ENCODE results near the gene CISD1. TPM values are rescaled to one million over a fixed set of nuclear protein-coding genes. Genes with fewer than 3 reads are reported as not detected.
"Not testable (repeated sequence)": the region's sequence is repeated elsewhere in the genome, so short reads cannot be mapped to it uniquely, and the experiment has no call there.

The CISD1 gene
- total and polyA plus RNA-seq, 2 experiments from 2014 or later = 37.8 to 95.9 TPM

DNA sequence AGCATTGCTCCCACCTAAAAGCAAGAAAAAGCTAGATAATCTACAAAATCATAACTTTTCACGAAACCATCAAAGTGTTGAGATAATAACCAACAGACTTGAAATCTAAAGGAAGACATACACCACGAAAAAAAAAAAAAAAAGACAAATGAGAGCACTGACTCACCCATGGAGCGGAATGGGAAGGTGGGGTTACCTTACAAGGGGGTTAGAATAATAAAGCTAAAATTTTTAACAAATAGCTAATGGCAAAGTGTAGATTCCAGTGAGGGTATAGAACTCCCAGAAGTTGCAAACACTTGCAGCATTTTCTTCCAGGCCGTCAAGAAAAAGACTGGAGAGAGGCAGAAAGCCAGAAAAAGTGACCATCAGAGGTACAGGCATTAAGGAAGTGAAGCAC, 28.4 kb upstream of the CISD1 start:
- TF ChIP-seq EZH2 (IDR thresholded peaks at IDR 0.05; ENCODE audit: borderline replicate concordance) (no peak), EZH2phosphoT487 (IDR thresholded peaks at IDR 0.05; ENCODE audit: low read depth, severe bottlenecking, unreplicated experiment) (no peak)
- TF ChIP-seq, protein P1, sequence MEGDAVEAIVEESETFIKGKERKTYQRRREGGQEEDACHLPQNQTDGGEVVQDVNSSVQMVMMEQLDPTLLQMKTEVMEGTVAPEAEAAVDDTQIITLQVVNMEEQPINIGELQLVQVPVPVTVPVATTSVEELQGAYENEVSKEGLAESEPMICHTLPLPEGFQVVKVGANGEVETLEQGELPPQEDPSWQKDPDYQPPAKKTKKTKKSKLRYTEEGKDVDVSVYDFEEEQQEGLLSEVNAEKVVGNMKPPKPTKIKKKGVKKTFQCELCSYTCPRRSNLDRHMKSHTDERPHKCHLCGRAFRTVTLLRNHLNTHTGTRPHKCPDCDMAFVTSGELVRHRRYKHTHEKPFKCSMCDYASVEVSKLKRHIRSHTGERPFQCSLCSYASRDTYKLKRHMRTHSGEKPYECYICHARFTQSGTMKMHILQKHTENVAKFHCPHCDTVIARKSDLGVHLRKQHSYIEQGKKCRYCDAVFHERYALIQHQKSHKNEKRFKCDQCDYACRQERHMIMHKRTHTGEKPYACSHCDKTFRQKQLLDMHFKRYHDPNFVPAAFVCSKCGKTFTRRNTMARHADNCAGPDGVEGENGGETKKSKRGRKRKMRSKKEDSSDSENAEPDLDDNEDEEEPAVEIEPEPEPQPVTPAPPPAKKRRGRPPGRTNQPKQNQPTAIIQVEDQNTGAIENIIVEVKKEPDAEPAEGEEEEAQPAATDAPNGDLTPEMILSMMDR (IDR thresholded peaks at IDR 0.05; ENCODE audit: poor library complexity) = no peak
- Histone ChIP-seq H3K4me2 (no peak overlapping the region), H3K9me2 (replicated peaks; ENCODE audit: insufficient read depth) (no peaks in the 10 kb centered on the region), H3K27me3 (no peaks in the 10 kb centered on the region), H3K27ac (no peak overlapping the region), H3K9me3 (ENCODE audit: low read depth) (no peaks in the 10 kb centered on the region), H3K79me2 (peaks cover 54% of the 10 kb centered on the region), H4K20me1 (ENCODE audit: insufficient read depth, poor library complexity, severe bottlenecking) (no peaks in the 10 kb centered on the region), H3K4me1 (ENCODE audit: insufficient read depth) (no peaks in the 10 kb centered on the region), H2AFZ (no peak overlapping the region), H3K4me3 (no peak overlapping the region), H3K36me3 (replicated peaks; ENCODE audit: insufficient read depth, low read depth) (no peaks in the 10 kb centered on the region)
- WGBS (ENCODE audit: low lambda C conversion rate, missing lambda C conversion rate) = 87% methylated on average over 4 of the region's 4 CpGs
- DNase-seq (ENCODE audit: low spot score) = no peak

DNA sequence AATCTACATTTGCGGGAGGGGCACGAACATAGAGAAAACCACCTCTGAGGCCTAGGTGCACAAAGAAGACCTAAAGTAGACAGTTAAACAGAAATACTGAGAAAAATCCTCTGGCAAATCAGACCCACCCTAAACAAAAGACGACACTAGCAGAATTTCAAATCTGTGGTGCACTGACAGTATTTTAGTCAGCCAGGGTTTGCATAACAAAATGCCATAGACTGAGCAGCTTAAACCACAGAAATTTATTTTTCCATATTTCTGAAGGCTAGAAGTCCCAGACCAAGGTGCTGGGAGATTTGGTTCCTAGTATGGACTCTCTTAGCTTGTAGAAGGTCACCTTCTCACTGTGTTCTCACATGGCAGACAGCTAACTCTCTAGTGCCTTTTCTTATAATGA, 27.6 kb upstream of the CISD1 start:
- no peak overlapping the region for H3K4me2 ChIP-seq
- WGBS (ENCODE audit: low lambda C conversion rate, missing lambda C conversion rate) = 81% methylated on average over 3 of the region's 3 CpGs
- no peaks in the 10 kb centered on the region for H3K27me3 ChIP-seq
- TF ChIP-seq EZH2phosphoT487 (IDR thresholded peaks at IDR 0.05; ENCODE audit: low read depth, severe bottlenecking, unreplicated experiment) = no peak
- TF ChIP-seq, protein P1 (IDR thresholded peaks at IDR 0.05; ENCODE audit: poor library complexity) = no peak
- no peak for TF ChIP-seq EZH2 (IDR thresholded peaks at IDR 0.05; ENCODE audit: borderline replicate concordance)
- no peaks in the 10 kb centered on the region for H3K4me1 ChIP-seq (ENCODE audit: insufficient read depth)
- no peaks in the 10 kb centered on the region for H3K9me2 ChIP-seq (replicated peaks; ENCODE audit: insufficient read depth)
- H3K36me3 ChIP-seq (replicated peaks; ENCODE audit: insufficient read depth, low read depth) = no peaks in the 10 kb centered on the region
- H3K27ac ChIP-seq = no peak overlapping the region
- no peaks in the 10 kb centered on the region for H4K20me1 ChIP-seq (ENCODE audit: insufficient read depth, poor library complexity, severe bottlenecking)
- no peak for DNase-seq (ENCODE audit: low spot score)
- no peak overlapping the region for H3K4me3 ChIP-seq
- peaks cover 54% of the 10 kb centered on the region for H3K79me2 ChIP-seq
- H2AFZ ChIP-seq = no peak overlapping the region
- H3K9me3 ChIP-seq (ENCODE audit: low read depth) = no peaks in the 10 kb centered on the region

GRCh38 chr10:58243269-58243668, 25.7 kb upstream of the CISD1 start:
- TF ChIP-seq EZH2phosphoT487 (IDR thresholded peaks at IDR 0.05; ENCODE audit: low read depth, severe bottlenecking, unreplicated experiment) = no peak
- no peak for TF ChIP-seq EZH2 (IDR thresholded peaks at IDR 0.05; ENCODE audit: borderline replicate concordance)
- TF ChIP-seq, protein P1 (IDR thresholded peaks at IDR 0.05; ENCODE audit: poor library complexity) = no peak
- 97% methylated on average over 18 of the region's 18 CpGs for WGBS (ENCODE audit: low lambda C conversion rate, missing lambda C conversion rate)
- no peak overlapping the region for H3K27ac ChIP-seq

GRCh38 chr10:58243801-58244200, 25.2 kb upstream of the CISD1 start:
- not testable (repeated sequence) for H3K4me1 ChIP-seq (ENCODE audit: insufficient read depth); H3K27me3 ChIP-seq; H3K27ac ChIP-seq; H3K9me3 ChIP-seq (ENCODE audit: low read depth); H4K20me1 ChIP-seq (ENCODE audit: insufficient read depth, poor library complexity, severe bottlenecking); H3K36me3 ChIP-seq (replicated peaks; ENCODE audit: insufficient read depth, low read depth); H3K4me2 ChIP-seq; DNase-seq (ENCODE audit: low spot score); H3K4me3 ChIP-seq; H2AFZ ChIP-seq; H3K9me2 ChIP-seq (replicated peaks; ENCODE audit: insufficient read depth)
- H3K79me2 ChIP-seq = peaks cover 45% of the 10 kb centered on the region
- 100% methylated on average over 16 of the region's 31 CpGs for WGBS (ENCODE audit: low lambda C conversion rate, missing lambda C conversion rate)

More at GRCh38 chr10:58243269-58243668, 25.7 kb upstream of the CISD1 start:
- Histone ChIP-seq H3K36me3 (replicated peaks; ENCODE audit: insufficient read depth, low read depth) (no peaks in the 10 kb centered on the region), H3K4me1 (ENCODE audit: insufficient read depth) (no peaks in the 10 kb centered on the region), H3K4me2 (no peak overlapping the region), H3K79me2 (peaks cover 45% of the 10 kb centered on the region), H4K20me1 (ENCODE audit: insufficient read depth, poor library complexity, severe bottlenecking) (no peaks in the 10 kb centered on the region), H3K9me2 (replicated peaks; ENCODE audit: insufficient read depth) (no peaks in the 10 kb centered on the region), H3K27me3 (no peaks in the 10 kb centered on the region), H3K4me3 (no peak overlapping the region), H2AFZ (no peak overlapping the region), H3K9me3 (ENCODE audit: low read depth) (no peaks in the 10 kb centered on the region)
- DNase-seq (ENCODE audit: low spot score) = no peak

- H3K4me3 ChIP-seq; DNase-seq (ENCODE audit: low spot score); H3K4me2 ChIP-seq; H2AFZ ChIP-seq; H3K9me3 ChIP-seq (ENCODE audit: low read depth); H3K9me2 ChIP-seq (replicated peaks; ENCODE audit: insufficient read depth); H3K4me1 ChIP-seq (ENCODE audit: insufficient read depth); H3K36me3 ChIP-seq (replicated peaks; ENCODE audit: insufficient read depth, low read depth); H3K27me3 ChIP-seq; H3K27ac ChIP-seq; H4K20me1 ChIP-seq (ENCODE audit: insufficient read depth, poor library complexity, severe bottlenecking): not testable (repeated sequence)
- WGBS (ENCODE audit: low lambda C conversion rate, missing lambda C conversion rate) = 97% methylated on average over 10 of the region's 28 CpGs
- H3K79me2 ChIP-seq = peaks cover 44% of the 10 kb centered on the region
These were observed 24.7 kb upstream of the CISD1 start for GRCh38 chr10:58244242-58244641.

GRCh38 chr10:58244666-58245065, 24.3 kb upstream of the CISD1 start:
- 63% methylated on average over 3 of the region's 3 CpGs for WGBS (ENCODE audit: low lambda C conversion rate, missing lambda C conversion rate)
- H2AFZ ChIP-seq; H3K4me1 ChIP-seq (ENCODE audit: insufficient read depth); H3K27ac ChIP-seq; H3K4me2 ChIP-seq; H3K9me3 ChIP-seq (ENCODE audit: low read depth); H3K27me3 ChIP-seq; H3K36me3 ChIP-seq (replicated peaks; ENCODE audit: insufficient read depth, low read depth); DNase-seq (ENCODE audit: low spot score); H4K20me1 ChIP-seq (ENCODE audit: insufficient read depth, poor library complexity, severe bottlenecking); H3K9me2 ChIP-seq (replicated peaks; ENCODE audit: insufficient read depth); H3K4me3 ChIP-seq: not testable (repeated sequence)
- H3K79me2 ChIP-seq = peaks cover 42% of the 10 kb centered on the region

All from hepatocyte (in vitro differentiated cells).